CD14-positive monocyte (primary cell): ENCODE results near the gene KLHDC10. TPM values are rescaled to one million over a fixed set of nuclear protein-coding genes. Genes with fewer than 3 reads are reported as not detected.
"Not testable (repeated sequence)": the region's sequence is repeated elsewhere in the genome, so short reads cannot be mapped to it uniquely, and the experiment has no call there.

Experiments
- DNase-seq, 3 donors: peaks; one replicate each; pipeline ENCODE4 v3.0.0-alpha.2; 2011 to 2022
- H2AFZ ChIP-seq: 2 replicates; pipeline ENCODE4 v1.6.0; 2012; ENCODE audit warnings: mild to moderate bottlenecking, low read depth, low read length, inconsistent platforms; ENCODE audit not compliant: insufficient read depth, poor library complexity, severe bottlenecking
- H3K27ac ChIP-seq, 2 donors: 1 replicate in 1 of 2; 2 replicates in 1 of 2; pipeline ENCODE4 v1.5.1; 2012 to 2013; ENCODE audit warnings: low read length in 2 of 2, control low read depth in 1 of 2, inconsistent platforms in 1 of 2, low read depth in 1 of 2, mild to moderate bottlenecking in 1 of 2
- H3K27me3 ChIP-seq, 2 donors: one replicate each; pipeline versions ENCODE4 v1.6.0 to v1.6.1; 2011 to 2013; ENCODE audit warnings: low read length in 2 of 2; ENCODE audit not compliant: control insufficient read depth in 2 of 2, insufficient read depth in 2 of 2
- H3K36me3 ChIP-seq, 2 donors: replicated peaks in 1 of 2; 1 replicate in 1 of 2; 2 replicates in 1 of 2; pipeline versions ENCODE4 v1.5.1 to v1.6.1; 2012 to 2013; ENCODE audit warnings: low read length in 2 of 2, control low read depth in 1 of 2, inconsistent platforms in 1 of 2, mild to moderate bottlenecking in 1 of 2; ENCODE audit not compliant: insufficient read depth in 2 of 2, control insufficient read depth in 1 of 2
- H3K4me1 ChIP-seq, 2 donors: 1 replicate in 1 of 2; 2 replicates in 1 of 2; pipeline versions ENCODE4 v1.5.1 to v1.6.1; 2012 to 2013; ENCODE audit warnings: low read length in 2 of 2, control low read depth in 1 of 2, inconsistent platforms in 1 of 2, mild to moderate bottlenecking in 1 of 2, moderate library complexity in 1 of 2; ENCODE audit not compliant: insufficient read depth in 2 of 2, control insufficient read depth in 1 of 2
- H3K4me2 ChIP-seq: replicated peaks from 2 replicates; pipeline ENCODE3; 2012; ENCODE audit warnings: low read length, moderate library complexity, mild to moderate bottlenecking; ENCODE audit not compliant: poor library complexity, severe bottlenecking; ENCODE audit errors: extremely low read depth
- H3K4me3 ChIP-seq, 3 experiments: fragments of 200-600 bp in 1 of 3; sonication (generic) in 1 of 3; replicated peaks in 1 of 3; 1 replicate in 2 of 3; 2 replicates in 1 of 3; pipeline ENCODE4 v1.5.1; 2011 to 2013; ENCODE audit warnings: low read length in 3 of 3, mild to moderate bottlenecking in 3 of 3, control low read depth in 2 of 3, low read depth in 2 of 3, inconsistent platforms in 1 of 3, moderate library complexity in 1 of 3
- H3K79me2 ChIP-seq: 2 replicates; pipeline ENCODE4 v1.6.0; 2012; ENCODE audit warnings: mild to moderate bottlenecking, control low read depth, inconsistent platforms, low read length, moderate library complexity; ENCODE audit not compliant: insufficient read depth
- H3K9ac ChIP-seq: 2 replicates; pipeline ENCODE4 v1.6.0; 2017; ENCODE audit warnings: low read length, mild to moderate bottlenecking; ENCODE audit not compliant: insufficient read depth, poor library complexity, severe bottlenecking
- H3K9me3 ChIP-seq, 2 donors: replicated peaks in 1 of 2; 1 replicate in 1 of 2; 2 replicates in 1 of 2; pipeline versions ENCODE4 v1.5.1 to v1.6.1; 2012 to 2013; ENCODE audit warnings: low read length in 2 of 2, control low read depth in 1 of 2; ENCODE audit not compliant: control insufficient read depth in 1 of 2, insufficient read depth in 1 of 2
- H4K20me1 ChIP-seq: 2 replicates; pipeline ENCODE4 v1.6.0; 2012; ENCODE audit warnings: mild to moderate bottlenecking, low read length, control low read depth, moderate library complexity; ENCODE audit not compliant: insufficient read depth
- H3K27ac Mint-ChIP-seq, 7 donors: one replicate each; pipeline ENCODE4 v1.8.0; 2020; ENCODE audit warnings: mild to moderate bottlenecking in 7 of 7, mixed read lengths in 7 of 7, moderate library complexity in 6 of 7, inconsistent platforms in 2 of 7
- H3K27me3 Mint-ChIP-seq, 3 donors: one replicate each; pipeline ENCODE4 v1.8.0; 2021 to 2022; ENCODE audit warnings: low read depth in 3 of 3, mild to moderate bottlenecking in 3 of 3, mixed read lengths in 3 of 3, moderate library complexity in 3 of 3, inconsistent platforms in 1 of 3
- H3K36me3 Mint-ChIP-seq, 2 donors: one replicate each; pipeline ENCODE4 v1.8.0; 2020; ENCODE audit warnings: mixed read lengths in 2 of 2, inconsistent platforms in 1 of 2, mild to moderate bottlenecking in 1 of 2
- H3K4me1 Mint-ChIP-seq: one replicate; pipeline ENCODE4 v1.8.0; 2020; ENCODE audit warnings: mild to moderate bottlenecking, mixed read lengths
- H3K4me3 Mint-ChIP-seq, 2 donors: one replicate each; pipeline ENCODE4 v1.8.0; 2020; ENCODE audit warnings: mild to moderate bottlenecking in 2 of 2, mixed read lengths in 2 of 2, moderate library complexity in 1 of 2
- H3K9me3 Mint-ChIP-seq, 7 donors: one replicate each; pipeline ENCODE4 v1.8.0; 2020 to 2022; ENCODE audit warnings: mixed read lengths in 7 of 7, mild to moderate bottlenecking in 6 of 7, moderate library complexity in 6 of 7, inconsistent platforms in 2 of 7
- CTCF ChIP-seq: fragments of 200-600 bp; IDR thresholded peaks from one replicate; pipeline ENCODE4 v1.8.0; 2022; ENCODE audit warnings: antibody characterized with exemption, mild to moderate bottlenecking
- WGBS: methylation state at CpG from one replicate; pipeline ENCODE4 v1.1.5; 2013; ENCODE audit warnings: missing lambda C conversion rate; ENCODE audit not compliant: insufficient coverage; 5-methylcytosine and 5-hydroxymethylcytosine counted together
- intact Hi-C, 2 donors: fragments of 100-400 bp; cut with micrococcal nuclease; formaldehyde crosslinking; loops; one replicate each; pipeline versions ENCODE4 v1.15.0 to v1.15.1; 2023
- polyA plus RNA-seq, 3 donors: library from polyadenylated mRNA; depleted of rRNA in 1 of 3; unstranded in 2 of 3; stranded (reverse) in 1 of 3; fragments of 300-500 nt in 2 of 3; fragments of >200 nt in 1 of 3; fragmentation: Illumina TruSeq in 2 of 3; gene quantifications; 1 replicate in 2 of 3; 2 replicates in 1 of 3; pipeline ENCODE4 v1.2.3, GENCODE V29; 2012 to 2021

KLHDC10 gene
- polyA plus RNA-seq, 3 donors: 1.1 to 13.9 (median 2.9) TPM

DNA sequence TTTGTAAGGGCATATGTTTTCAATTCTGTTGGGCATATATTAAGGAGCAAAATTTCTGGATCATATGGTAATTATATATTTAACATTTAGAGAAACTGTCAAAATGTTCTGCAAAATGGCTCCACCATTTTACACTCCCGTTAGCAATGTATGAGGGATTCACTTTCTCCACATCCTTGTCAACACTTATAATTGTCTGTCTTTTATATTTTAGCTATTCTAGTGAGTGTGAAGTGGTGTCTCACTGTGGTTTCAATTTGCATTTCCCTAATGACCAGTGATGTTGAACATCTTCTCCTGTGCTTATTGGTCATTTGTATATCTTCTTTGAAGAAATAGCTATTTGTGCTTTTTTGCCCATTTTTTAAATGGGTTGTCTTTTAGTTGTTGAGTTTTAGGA lies 8.1 kb upstream of the KLHDC10 start:
- Mint-ChIP-seq H3K4me3 (no peak overlapping the region), H3K4me1 (peaks cover 5% of the 10 kb centered on the region), H3K27ac (no peak overlapping the region), H3K36me3 (no peaks in the 10 kb centered on the region), H3K27me3 (peaks cover 0 to 12% (median 7%) of the 10 kb centered on the region in 3 donors), H3K9me3 (no peaks in the 10 kb centered on the region)
- Histone ChIP-seq H3K36me3 (no peaks in the 10 kb centered on the region), H3K9ac (no peak overlapping the region), H3K4me1 (peaks cover 0 to 3% of the 10 kb centered on the region in 2 donors), H3K27ac (no peak overlapping the region), H4K20me1 (no peaks in the 10 kb centered on the region), H3K4me2 (no peak overlapping the region), H3K4me3 (no peak overlapping the region), H3K79me2 (no peaks in the 10 kb centered on the region), H3K27me3 (no peaks in the 10 kb centered on the region), H3K9me3 (no peaks in the 10 kb centered on the region), H2AFZ (no peak overlapping the region)
- intact Hi-C loops: no loop called here
- DNase-seq: no peak
- no peak for TF ChIP-seq CTCF
- WGBS: no CpG with 5 or more reads among the region's 1 CpG

DNA sequence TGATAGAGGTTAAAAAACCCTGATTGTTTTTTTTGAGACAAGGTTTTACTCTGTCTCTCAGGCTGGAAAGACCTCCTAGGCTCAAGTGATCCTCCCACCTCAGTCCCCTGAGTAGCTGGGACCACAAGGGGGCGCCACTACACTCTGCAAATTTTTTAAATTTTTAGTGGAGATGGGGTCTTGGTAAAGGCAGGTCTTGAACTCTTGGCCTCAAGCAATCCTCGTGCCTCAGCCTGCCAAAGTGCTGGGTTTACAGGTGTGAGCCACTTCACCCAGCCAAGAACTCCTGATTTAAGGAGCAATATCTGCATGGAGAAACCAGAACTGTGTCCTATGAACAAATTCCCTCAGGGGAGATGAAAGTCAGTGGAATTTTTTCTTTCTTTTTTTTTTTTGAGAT lies 7.3 kb upstream of the KLHDC10 start:
- Mint-ChIP-seq H3K36me3 (no peaks in the 10 kb centered on the region), H3K9me3 (no peaks in the 10 kb centered on the region), H3K4me3 (no peak overlapping the region), H3K4me1 (peaks cover 5% of the 10 kb centered on the region), H3K27me3 (peaks cover 0 to 12% (median 7%) of the 10 kb centered on the region in 3 donors), H3K27ac (no peak overlapping the region)
- peak; percentile 81 for TF ChIP-seq CTCF
- H3K4me2 ChIP-seq: no peak overlapping the region
- no peak overlapping the region for H3K4me3 ChIP-seq
- DNase-seq: peak; percentile 19 to 45 (median 37)
- intact Hi-C loops: no loop called here
- H3K36me3 ChIP-seq: no peaks in the 10 kb centered on the region
- peaks cover 0 to 3% of the 10 kb centered on the region in 2 donors for H3K4me1 ChIP-seq
- H3K27me3 ChIP-seq: no peaks in the 10 kb centered on the region
- no peaks in the 10 kb centered on the region for H4K20me1 ChIP-seq
- no peak overlapping the region for H3K9ac ChIP-seq
- H3K27ac ChIP-seq: no peak overlapping the region
- H3K9me3 ChIP-seq: no peaks in the 10 kb centered on the region
- H2AFZ ChIP-seq: no peak overlapping the region
- no CpG with 5 or more reads among the region's 2 CpGs for WGBS
- H3K79me2 ChIP-seq: no peaks in the 10 kb centered on the region

GRCh38 chr7:130064580-130064926 lies 5.8 kb upstream of the KLHDC10 start:
- intact Hi-C loops, H3K27ac ChIP-seq, H3K27me3 ChIP-seq, H3K9me3 ChIP-seq, H3K4me3 ChIP-seq, H2AFZ ChIP-seq, H3K9ac ChIP-seq, DNase-seq, H3K4me1 Mint-ChIP-seq, H3K36me3 ChIP-seq, H4K20me1 ChIP-seq, H3K4me1 ChIP-seq, H3K4me3 Mint-ChIP-seq, H3K79me2 ChIP-seq, H3K4me2 ChIP-seq, H3K36me3 Mint-ChIP-seq, H3K9me3 Mint-ChIP-seq, H3K27ac Mint-ChIP-seq: not testable (repeated sequence)
- H3K27me3 Mint-ChIP-seq: peaks cover 0 to 12% (median 5%) of the 10 kb centered on the region in 3 donors
- WGBS: 92% methylated on average over 2 of the region's 6 CpGs
